ENCODE measurements around the gene FAM169A. TPM values are rescaled to one million over a fixed set of nuclear protein-coding genes. Genes with fewer than 3 reads are reported as not detected.
"Not testable (repeated sequence)": the region's sequence is repeated elsewhere in the genome, so short reads cannot be mapped to it uniquely, and the experiment has no call there.

The FAM169A gene
- total and polyA plus RNA-seq, 4 donors = 20.1 to 62.9 (median 31.4) TPM

DNA sequence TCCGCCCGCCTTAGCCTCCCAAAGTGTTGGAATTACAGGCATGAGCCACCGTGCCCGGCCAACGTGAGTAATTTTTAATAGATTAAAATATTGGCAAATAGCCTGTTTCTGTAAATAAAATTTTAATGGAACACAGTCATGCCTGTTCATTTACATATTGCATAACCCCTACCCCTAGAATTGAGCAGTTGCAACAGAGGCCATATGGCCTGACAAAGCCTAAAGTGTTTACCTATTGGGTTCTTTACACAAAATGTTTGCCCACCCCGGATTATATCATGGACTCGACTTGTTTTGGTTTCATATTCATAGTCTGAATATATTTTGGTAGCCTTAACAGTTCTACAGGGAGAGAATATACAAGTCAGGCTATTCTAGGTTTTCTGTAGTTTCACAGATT lies 93.8 kb downstream of the FAM169A start:
- H3K27ac ChIP-seq (ENCODE audit: low read depth, low read length) = no peak overlapping the region
- H3K4me1 ChIP-seq (ENCODE audit: control insufficient read depth, insufficient read depth, low read length) = no peaks in the 10 kb centered on the region
- no peak overlapping the region for H3K4me3 ChIP-seq (ENCODE audit: low read depth, low read length)
- no peaks in the 10 kb centered on the region for H3K27me3 ChIP-seq (ENCODE audit: control insufficient read depth, insufficient read depth, low read length)
- 83% methylated on average over 1 of the region's 7 CpGs for WGBS (ENCODE audit: insufficient coverage)
- H3K9me3 ChIP-seq (ENCODE audit: control insufficient read depth, insufficient read depth, low read length) = no peaks in the 10 kb centered on the region
- peaks cover 39% of the 10 kb centered on the region for H3K36me3 ChIP-seq (ENCODE audit: control insufficient read depth, insufficient read depth, low read length)
- DNase-seq (ENCODE audit: low read depth in 4 of 6, low spot score in 6 of 6) = no peak

DNA sequence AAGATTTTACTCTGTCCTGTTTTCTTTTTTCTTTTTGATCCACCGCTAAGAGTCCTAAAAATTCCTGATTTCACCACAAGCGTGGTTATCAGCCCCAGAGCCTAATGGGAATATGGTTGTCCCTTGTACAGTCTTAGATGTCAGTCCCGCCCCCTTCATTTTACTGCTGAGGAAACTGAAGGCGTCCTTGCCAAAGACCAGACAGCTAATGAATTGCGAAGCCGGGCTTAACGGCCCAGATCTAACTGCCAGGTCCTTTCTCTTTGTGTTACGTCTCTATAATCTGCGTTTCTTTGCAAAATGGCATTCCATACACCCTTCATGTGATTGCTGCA lies 98.6 kb downstream of the FAM169A start:
- Histone ChIP-seq H3K4me1 (ENCODE audit: control insufficient read depth, insufficient read depth, low read length) (peaks cover 14% of the 10 kb centered on the region), H3K9me3 (ENCODE audit: control insufficient read depth, insufficient read depth, low read length) (no peaks in the 10 kb centered on the region), H3K36me3 (ENCODE audit: control insufficient read depth, insufficient read depth, low read length) (peaks cover 15% of the 10 kb centered on the region), H3K27me3 (ENCODE audit: control insufficient read depth, insufficient read depth, low read length) (no peaks in the 10 kb centered on the region), H3K27ac (ENCODE audit: low read depth, low read length) (peak overlapping the region; percentile 73), H3K4me3 (ENCODE audit: low read depth, low read length) (peak overlapping the region; percentile 98)
- DNase-seq (ENCODE audit: low read depth in 4 of 6, low spot score in 6 of 6) = no peak
- whole genome bisulfite sequencing (ENCODE audit: insufficient coverage) = 0% methylated on average over 4 of the region's 9 CpGs

DNA sequence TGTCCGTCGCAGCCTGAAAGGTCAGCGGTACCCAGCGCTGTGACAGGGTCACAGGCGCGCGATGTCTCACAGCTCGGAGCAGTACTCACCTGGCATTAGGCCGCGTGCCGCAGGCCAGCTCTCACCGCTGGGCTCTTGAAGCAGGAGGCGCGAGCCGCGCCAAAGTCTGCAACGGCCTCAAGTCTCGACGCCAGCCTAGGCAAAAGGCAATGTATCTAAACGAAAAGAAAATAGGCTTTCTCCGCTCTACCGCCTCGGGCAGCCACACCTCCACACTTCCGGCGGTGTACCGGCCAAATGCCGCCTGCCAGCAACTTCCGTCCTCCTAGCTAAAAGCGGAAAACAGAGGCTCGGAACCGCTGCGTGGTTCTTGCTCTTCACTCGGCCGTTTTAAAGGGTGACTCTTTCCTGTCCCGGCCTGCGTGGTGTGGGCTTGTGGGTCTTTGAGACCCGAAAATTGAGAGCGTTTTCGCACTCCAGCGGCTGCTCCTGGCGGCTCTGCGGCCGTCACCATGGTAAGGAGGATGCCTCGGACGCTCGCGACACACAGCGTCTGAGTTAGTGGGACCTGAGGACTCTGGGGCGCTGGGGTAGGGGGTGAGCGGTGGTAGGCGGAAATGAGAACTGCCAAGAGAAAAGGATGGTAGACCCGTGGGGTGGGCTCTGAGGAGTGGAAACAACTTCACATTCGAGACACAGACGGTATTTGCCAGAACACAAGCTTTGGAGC lies 99.2 kb downstream of the FAM169A start, which contains the start of the genes GFM2 and NSA2:
GFM2 (minus strand) TSS at position 269 of the 730 bp plus-strand sequence. CDS start 3,375 bp downstream, outside the sequence.
NSA2 (plus strand) TSS at position 401 of the 730 bp plus-strand sequence; CDS start at position 513, 112 bp downstream.
- H3K27ac ChIP-seq (ENCODE audit: low read depth, low read length) = peak within 1 kb of the TSS; percentile 84
- DNase-seq (ENCODE audit: low read depth in 4 of 6, low spot score in 6 of 6) = peak; percentile 94 to 99 (median 94)
- H3K9me3 ChIP-seq (ENCODE audit: control insufficient read depth, insufficient read depth, low read length) = no peaks in the 10 kb centered on the region
- peak within 1 kb of the TSS; percentile 98 for H3K4me3 ChIP-seq (ENCODE audit: low read depth, low read length)
- H3K36me3 ChIP-seq (ENCODE audit: control insufficient read depth, insufficient read depth, low read length) = peaks cover 11% of the 10 kb centered on the region
- no peaks in the 10 kb centered on the region for H3K27me3 ChIP-seq (ENCODE audit: control insufficient read depth, insufficient read depth, low read length)
- peaks cover 14% of the 10 kb centered on the region for H3K4me1 ChIP-seq (ENCODE audit: control insufficient read depth, insufficient read depth, low read length)
- WGBS (ENCODE audit: insufficient coverage) = under 1% methylated on average over 52 of the region's 54 CpGs

DNA sequence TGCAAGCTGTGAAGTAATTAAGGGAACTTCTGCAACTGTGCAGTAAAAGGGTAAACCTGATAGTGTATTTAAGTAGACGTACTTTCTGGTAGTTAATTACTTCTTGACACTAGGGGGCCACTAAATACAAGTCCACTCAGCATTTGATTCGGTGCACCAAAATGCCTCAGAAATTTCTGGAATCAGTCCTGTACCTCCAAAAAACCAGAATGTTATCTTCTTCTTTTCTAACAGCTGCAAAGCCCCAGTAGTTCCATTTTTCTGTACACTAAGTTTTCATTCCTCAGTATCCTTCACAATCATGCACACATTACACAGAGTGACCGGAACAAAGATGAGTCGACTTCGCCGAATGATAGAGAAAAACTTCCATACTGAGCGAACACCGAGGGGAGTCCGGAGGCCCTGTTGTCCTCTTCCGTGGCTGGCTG lies 99.8 kb downstream of the FAM169A start:
- H3K27me3 ChIP-seq (ENCODE audit: control insufficient read depth, insufficient read depth, low read length) = no peaks in the 10 kb centered on the region
- H3K9me3 ChIP-seq (ENCODE audit: control insufficient read depth, insufficient read depth, low read length) = no peaks in the 10 kb centered on the region
- peaks cover 14% of the 10 kb centered on the region for H3K4me1 ChIP-seq (ENCODE audit: control insufficient read depth, insufficient read depth, low read length)
- H3K27ac ChIP-seq (ENCODE audit: low read depth, low read length) = peak overlapping the region; percentile 84
- 0% methylated on average over 9 of the region's 10 CpGs for WGBS (ENCODE audit: insufficient coverage)
- DNase-seq (ENCODE audit: low read depth in 4 of 6, low spot score in 6 of 6) = peak in 5 of 6 donors; percentile 7 to 66 (median 18)
- peaks cover 8% of the 10 kb centered on the region for H3K36me3 ChIP-seq (ENCODE audit: control insufficient read depth, insufficient read depth, low read length)
- H3K4me3 ChIP-seq (ENCODE audit: low read depth, low read length) = peak overlapping the region; percentile 98

DNA sequence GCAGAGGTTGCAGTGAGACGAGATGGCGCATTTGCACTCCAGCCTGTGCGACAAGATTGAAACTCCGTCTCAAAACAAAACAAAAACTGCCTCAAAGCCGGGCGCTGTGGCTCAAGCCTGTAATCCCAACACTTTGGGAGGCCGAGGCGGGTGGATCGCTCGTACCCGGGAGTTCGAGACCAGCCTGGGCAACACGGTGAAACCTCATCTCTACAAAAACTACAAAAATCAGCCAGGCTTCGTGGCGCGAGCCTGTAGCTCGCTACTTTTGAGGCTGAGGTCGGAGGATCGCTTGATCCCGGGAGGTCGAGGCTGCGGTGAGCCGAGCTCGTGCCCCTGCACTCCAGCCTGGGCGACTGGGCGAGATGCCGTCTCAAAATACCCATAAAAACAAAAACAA lies 100.3 kb downstream of the FAM169A start:
- WGBS (ENCODE audit: insufficient coverage) = 73% methylated on average over 21 of the region's 27 CpGs
- Histone ChIP-seq H3K9me3 (ENCODE audit: control insufficient read depth, insufficient read depth, low read length) (no peaks in the 10 kb centered on the region), H3K27me3 (ENCODE audit: control insufficient read depth, insufficient read depth, low read length) (no peaks in the 10 kb centered on the region), H3K27ac (ENCODE audit: low read depth, low read length) (no peak overlapping the region), H3K36me3 (ENCODE audit: control insufficient read depth, insufficient read depth, low read length) (peaks cover 5% of the 10 kb centered on the region), H3K4me1 (ENCODE audit: control insufficient read depth, insufficient read depth, low read length) (peaks cover 14% of the 10 kb centered on the region), H3K4me3 (ENCODE audit: low read depth, low read length) (peak overlapping the region; percentile 98)
- DNase-seq (ENCODE audit: low read depth in 4 of 6, low spot score in 6 of 6) = no peak

DNA sequence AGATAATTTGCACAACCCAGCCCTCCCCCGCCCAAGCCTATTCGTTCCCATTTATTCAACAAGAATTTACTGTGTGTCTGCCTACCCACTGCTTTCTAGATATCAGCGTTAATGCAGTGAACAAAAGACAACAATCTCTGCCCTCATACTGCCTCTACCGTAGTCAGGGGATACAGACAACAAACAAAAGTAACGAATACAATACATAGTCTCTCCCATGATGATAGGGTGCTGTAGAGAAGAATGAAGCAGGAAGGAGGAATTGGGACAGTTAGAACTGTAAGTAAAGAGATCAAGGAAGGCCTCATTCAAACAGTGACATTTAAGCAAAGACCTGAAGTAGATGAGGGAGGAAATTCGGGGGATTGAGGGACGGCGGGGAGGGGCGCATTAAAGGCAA lies 101.0 kb downstream of the FAM169A start:
- H3K9me3 ChIP-seq (ENCODE audit: control insufficient read depth, insufficient read depth, low read length) = no peaks in the 10 kb centered on the region
- peaks cover 14% of the 10 kb centered on the region for H3K4me1 ChIP-seq (ENCODE audit: control insufficient read depth, insufficient read depth, low read length)
- H3K36me3 ChIP-seq (ENCODE audit: control insufficient read depth, insufficient read depth, low read length) = peaks cover 3% of the 10 kb centered on the region
- H3K4me3 ChIP-seq (ENCODE audit: low read depth, low read length) = no peak overlapping the region
- DNase-seq (ENCODE audit: low read depth in 4 of 6, low spot score in 6 of 6) = no peak
- no peak overlapping the region for H3K27ac ChIP-seq (ENCODE audit: low read depth, low read length)
- 39% methylated on average over 2 of the region's 9 CpGs for WGBS (ENCODE audit: insufficient coverage)
- H3K27me3 ChIP-seq (ENCODE audit: control insufficient read depth, insufficient read depth, low read length) = no peaks in the 10 kb centered on the region

DNA sequence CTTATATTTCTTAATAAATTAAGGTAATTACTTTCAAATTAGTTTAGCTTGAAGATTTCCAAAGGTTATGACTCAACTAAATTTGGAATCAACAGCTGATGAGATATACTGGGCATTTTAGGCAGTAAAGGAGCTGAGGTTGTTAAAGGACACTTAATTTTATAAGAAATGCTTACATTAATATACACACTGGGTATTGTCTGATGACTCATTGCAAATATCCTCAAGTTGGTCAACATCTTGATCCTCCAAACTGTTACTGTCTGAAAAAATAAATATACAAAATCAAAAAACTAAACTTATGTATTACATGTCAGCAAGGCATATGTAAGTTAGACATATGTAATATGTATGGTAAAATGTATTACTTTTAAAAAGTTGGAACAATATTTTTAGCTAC lies 102.7 kb downstream of the FAM169A start:
- Histone ChIP-seq H3K36me3 (ENCODE audit: control insufficient read depth, insufficient read depth, low read length) (no peaks in the 10 kb centered on the region), H3K27me3 (ENCODE audit: control insufficient read depth, insufficient read depth, low read length) (no peaks in the 10 kb centered on the region)
- no peak for DNase-seq (ENCODE audit: low read depth in 4 of 6, low spot score in 6 of 6)

DNA sequence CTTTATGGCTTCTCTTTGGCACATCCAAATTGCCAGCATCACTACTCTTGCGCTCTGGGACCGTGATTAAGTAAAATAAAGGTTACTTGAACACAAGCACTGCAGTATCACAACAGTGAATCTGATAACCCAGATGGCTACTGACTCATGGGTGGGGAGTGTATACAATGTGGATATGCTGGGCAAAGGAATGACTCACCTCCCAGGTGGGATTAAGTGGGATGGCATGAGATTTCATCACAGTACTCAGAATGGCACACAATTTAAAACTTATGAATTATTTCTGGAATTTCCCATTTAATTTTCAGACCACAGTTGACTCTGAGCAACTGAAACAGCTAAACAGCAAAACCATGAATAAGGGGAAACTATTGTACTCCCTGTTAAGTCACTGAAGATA lies 103.6 kb downstream of the FAM169A start:
- 100% methylated on average over 2 of the region's 2 CpGs for WGBS (ENCODE audit: insufficient coverage)
- DNase-seq (ENCODE audit: low read depth in 4 of 6, low spot score in 6 of 6) = no peak
- H3K4me3 ChIP-seq (ENCODE audit: low read depth, low read length) = no peak overlapping the region

More for the DNA sequence above, 102.7 kb downstream of the FAM169A start:
- H3K4me1 ChIP-seq (ENCODE audit: control insufficient read depth, insufficient read depth, low read length) = peaks cover 14% of the 10 kb centered on the region
- H3K27ac ChIP-seq (ENCODE audit: low read depth, low read length) = no peak overlapping the region
- no peak overlapping the region for H3K4me3 ChIP-seq (ENCODE audit: low read depth, low read length)
- H3K9me3 ChIP-seq (ENCODE audit: control insufficient read depth, insufficient read depth, low read length) = no peaks in the 10 kb centered on the region

DNA sequence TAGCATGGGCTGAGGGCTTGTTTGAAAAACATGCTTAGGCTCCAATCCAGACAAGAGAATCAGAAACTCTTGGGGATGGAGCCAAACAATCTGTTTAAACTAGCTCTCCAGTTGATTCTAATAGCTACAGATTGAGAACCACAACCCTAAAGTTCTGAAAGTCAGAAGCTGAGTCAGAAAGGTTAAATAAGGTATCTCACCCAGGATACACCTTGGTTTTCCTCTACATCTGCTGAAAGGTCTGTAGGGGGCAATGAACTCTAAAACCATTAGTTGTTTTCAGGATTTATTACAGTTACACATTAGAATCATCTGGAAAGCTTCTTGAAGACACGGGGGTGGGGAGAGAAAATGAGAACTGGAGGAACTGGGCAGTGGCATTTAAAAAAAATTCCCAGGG lies 104.9 kb downstream of the FAM169A start:
- Histone ChIP-seq H3K27me3 (ENCODE audit: control insufficient read depth, insufficient read depth, low read length) (no peaks in the 10 kb centered on the region), H3K27ac (ENCODE audit: low read depth, low read length) (no peak overlapping the region), H3K4me3 (ENCODE audit: low read depth, low read length) (no peak overlapping the region), H3K36me3 (ENCODE audit: control insufficient read depth, insufficient read depth, low read length) (peaks cover 6% of the 10 kb centered on the region), H3K9me3 (ENCODE audit: control insufficient read depth, insufficient read depth, low read length) (peaks cover 3% of the 10 kb centered on the region), H3K4me1 (ENCODE audit: control insufficient read depth, insufficient read depth, low read length) (peaks cover 13% of the 10 kb centered on the region)
- no peak for DNase-seq (ENCODE audit: low read depth in 4 of 6, low spot score in 6 of 6)
- no CpG with 5 or more reads among the region's 1 CpG for WGBS (ENCODE audit: insufficient coverage)

More for the DNA sequence above, 103.6 kb downstream of the FAM169A start:
- H3K27me3 ChIP-seq (ENCODE audit: control insufficient read depth, insufficient read depth, low read length) = no peaks in the 10 kb centered on the region
- peaks cover 14% of the 10 kb centered on the region for H3K4me1 ChIP-seq (ENCODE audit: control insufficient read depth, insufficient read depth, low read length)
- no peaks in the 10 kb centered on the region for H3K36me3 ChIP-seq (ENCODE audit: control insufficient read depth, insufficient read depth, low read length)
- no peaks in the 10 kb centered on the region for H3K9me3 ChIP-seq (ENCODE audit: control insufficient read depth, insufficient read depth, low read length)
- H3K27ac ChIP-seq (ENCODE audit: low read depth, low read length) = no peak overlapping the region

DNA sequence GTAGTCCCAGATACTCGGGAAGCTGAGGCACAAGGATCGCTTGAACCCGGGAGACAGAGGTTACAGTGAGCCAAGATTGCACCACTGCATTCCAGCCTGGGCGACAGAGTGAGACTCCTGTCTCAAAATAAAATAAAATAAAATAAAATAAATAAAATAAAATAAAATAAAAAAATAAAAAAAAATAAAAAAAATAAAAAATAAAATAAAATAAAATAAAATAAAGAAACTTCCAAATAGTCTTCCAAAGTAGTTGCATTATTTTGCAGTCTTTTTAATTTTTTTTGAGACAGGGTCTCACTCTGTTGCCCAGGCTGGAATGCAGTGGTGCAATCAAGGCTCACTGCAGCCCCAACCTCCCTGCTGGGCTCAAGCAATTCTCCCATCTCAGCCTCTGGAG lies 117.4 kb downstream of the FAM169A start:
- not testable (repeated sequence) for H3K27ac ChIP-seq (ENCODE audit: low read depth, low read length); DNase-seq (ENCODE audit: low read depth in 4 of 6, low spot score in 6 of 6); H3K4me3 ChIP-seq (ENCODE audit: low read depth, low read length); H3K4me1 ChIP-seq (ENCODE audit: control insufficient read depth, insufficient read depth, low read length); H3K9me3 ChIP-seq (ENCODE audit: control insufficient read depth, insufficient read depth, low read length); H3K27me3 ChIP-seq (ENCODE audit: control insufficient read depth, insufficient read depth, low read length)
- H3K36me3 ChIP-seq (ENCODE audit: control insufficient read depth, insufficient read depth, low read length) = peaks cover 11% of the 10 kb centered on the region
- no CpG with 5 or more reads among the region's 4 CpGs for whole genome bisulfite sequencing (ENCODE audit: insufficient coverage)
